ENCODE data around the gene RBM43. TPM values are rescaled to one million over a fixed set of nuclear protein-coding genes. Genes with fewer than 3 reads are reported as not detected.
"Not testable (repeated sequence)": the region's sequence is repeated elsewhere in the genome, so short reads cannot be mapped to it uniquely, and the experiment has no call there.

Gene RBM43
- total and polyA plus RNA-seq, 4 donors, result 1.6 to 4.9 (median 2.7) TPM

DNA sequence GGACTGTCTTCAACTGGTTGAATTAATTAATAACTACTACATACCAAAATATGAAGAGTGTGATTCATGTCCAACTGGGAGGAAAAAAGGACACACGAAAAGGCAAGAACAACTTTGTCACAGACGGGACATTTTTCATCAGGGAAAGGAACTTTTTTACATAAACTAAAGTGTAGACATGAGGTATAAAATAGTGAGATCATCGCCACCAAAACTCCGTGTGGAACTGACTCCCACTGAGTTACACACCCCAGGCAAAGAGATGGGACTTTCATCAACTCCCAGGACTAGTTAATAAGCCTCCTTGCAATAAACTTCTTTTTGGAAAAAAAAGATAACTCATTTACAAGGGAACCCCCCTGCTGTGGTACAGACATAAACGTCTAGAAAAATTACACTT, 40.7 kb upstream of the RBM43 start:
- H3K9me3 ChIP-seq (ENCODE audit: control insufficient read depth in 4 of 4, low read length in 3 of 4), result no peaks in the 10 kb centered on the region
- H3K4me3 ChIP-seq (ENCODE audit: low read depth in 1 of 3, low read length in 3 of 3), result no peak overlapping the region
- no peaks in the 10 kb centered on the region for H3K27me3 ChIP-seq (ENCODE audit: control insufficient read depth in 4 of 4, insufficient read depth in 4 of 4, low read length in 3 of 4)
- no peaks in the 10 kb centered on the region for H3K4me1 ChIP-seq (ENCODE audit: control insufficient read depth in 4 of 4, insufficient read depth in 4 of 4, low read length in 3 of 4)
- TF ChIP-seq EGR1 (IDR thresholded peaks at IDR 0.05; ENCODE audit: low read depth in 2 of 2) (no peak), FOXA2 (IDR thresholded peaks at IDR 0.05) (no peak), FOXA1 (IDR thresholded peaks at IDR 0.05) (no peak), GABPA (IDR thresholded peaks at IDR 0.05 in 1 of 2, conservative IDR thresholded peaks at IDR 0.05 in 1 of 2) (no peak), YY1 (IDR thresholded peaks at IDR 0.05) (no peak), NR2F2 (IDR thresholded peaks at IDR 0.05) (no peak), RAD21 (IDR thresholded peaks at IDR 0.05) (no peak)
- TF ChIP-seq, protein P1, sequence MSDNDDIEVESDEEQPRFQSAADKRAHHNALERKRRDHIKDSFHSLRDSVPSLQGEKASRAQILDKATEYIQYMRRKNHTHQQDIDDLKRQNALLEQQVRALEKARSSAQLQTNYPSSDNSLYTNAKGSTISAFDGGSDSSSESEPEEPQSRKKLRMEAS (IDR thresholded peaks at IDR 0.05), result no peak
- TF ChIP-seq, protein P2, sequence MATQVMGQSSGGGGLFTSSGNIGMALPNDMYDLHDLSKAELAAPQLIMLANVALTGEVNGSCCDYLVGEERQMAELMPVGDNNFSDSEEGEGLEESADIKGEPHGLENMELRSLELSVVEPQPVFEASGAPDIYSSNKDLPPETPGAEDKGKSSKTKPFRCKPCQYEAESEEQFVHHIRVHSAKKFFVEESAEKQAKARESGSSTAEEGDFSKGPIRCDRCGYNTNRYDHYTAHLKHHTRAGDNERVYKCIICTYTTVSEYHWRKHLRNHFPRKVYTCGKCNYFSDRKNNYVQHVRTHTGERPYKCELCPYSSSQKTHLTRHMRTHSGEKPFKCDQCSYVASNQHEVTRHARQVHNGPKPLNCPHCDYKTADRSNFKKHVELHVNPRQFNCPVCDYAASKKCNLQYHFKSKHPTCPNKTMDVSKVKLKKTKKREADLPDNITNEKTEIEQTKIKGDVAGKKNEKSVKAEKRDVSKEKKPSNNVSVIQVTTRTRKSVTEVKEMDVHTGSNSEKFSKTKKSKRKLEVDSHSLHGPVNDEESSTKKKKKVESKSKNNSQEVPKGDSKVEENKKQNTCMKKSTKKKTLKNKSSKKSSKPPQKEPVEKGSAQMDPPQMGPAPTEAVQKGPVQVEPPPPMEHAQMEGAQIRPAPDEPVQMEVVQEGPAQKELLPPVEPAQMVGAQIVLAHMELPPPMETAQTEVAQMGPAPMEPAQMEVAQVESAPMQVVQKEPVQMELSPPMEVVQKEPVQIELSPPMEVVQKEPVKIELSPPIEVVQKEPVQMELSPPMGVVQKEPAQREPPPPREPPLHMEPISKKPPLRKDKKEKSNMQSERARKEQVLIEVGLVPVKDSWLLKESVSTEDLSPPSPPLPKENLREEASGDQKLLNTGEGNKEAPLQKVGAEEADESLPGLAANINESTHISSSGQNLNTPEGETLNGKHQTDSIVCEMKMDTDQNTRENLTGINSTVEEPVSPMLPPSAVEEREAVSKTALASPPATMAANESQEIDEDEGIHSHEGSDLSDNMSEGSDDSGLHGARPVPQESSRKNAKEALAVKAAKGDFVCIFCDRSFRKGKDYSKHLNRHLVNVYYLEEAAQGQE (IDR thresholded peaks at IDR 0.05), result no peak
- no peak overlapping the region for H3K27ac ChIP-seq (ENCODE audit: low read depth in 1 of 2, low read length in 2 of 2)
- H3K9ac ChIP-seq (ENCODE audit: low read depth in 1 of 2, low read length in 2 of 2), result no peak overlapping the region
- WGBS, result 77% methylated on average over 5 of the region's 5 CpGs
- no peaks in the 10 kb centered on the region for H3K36me3 ChIP-seq (ENCODE audit: control insufficient read depth in 4 of 4, insufficient read depth in 3 of 4, low read depth in 1 of 4, low read length in 3 of 4)
- DNase-seq (ENCODE audit: low spot score), result no peak

DNA sequence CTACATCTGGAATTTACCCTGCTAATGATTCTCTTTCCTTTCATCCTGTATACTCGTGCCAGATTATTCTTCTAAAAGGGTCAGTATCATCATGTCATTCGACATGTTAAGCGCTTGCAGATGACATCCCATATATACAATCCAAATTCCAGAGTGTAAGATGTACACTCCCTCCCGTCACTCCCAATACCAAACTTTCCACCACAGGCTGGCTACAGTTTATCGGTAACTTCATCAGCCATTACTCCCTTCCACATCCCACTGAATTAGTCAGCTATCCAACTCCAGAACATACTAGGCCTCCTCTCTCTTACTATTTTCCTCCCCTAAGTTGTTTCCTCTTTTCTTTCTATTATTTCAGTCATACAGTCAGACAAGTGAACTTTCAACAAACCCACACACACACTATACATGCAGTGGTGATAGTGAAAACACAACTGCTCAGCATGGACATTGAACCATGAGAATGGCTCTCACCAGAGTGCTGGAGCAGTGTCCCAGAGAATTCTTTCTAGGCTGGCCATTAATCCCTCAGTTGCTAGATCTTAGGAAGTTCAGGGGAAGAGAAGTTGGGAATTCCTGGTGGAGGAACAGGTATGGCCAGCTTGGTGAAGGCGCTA, 38.4 kb upstream of the RBM43 start:
- Histone ChIP-seq H3K9me3 (ENCODE audit: control insufficient read depth in 4 of 4, low read length in 3 of 4) (no peaks in the 10 kb centered on the region), H3K4me1 (ENCODE audit: control insufficient read depth in 4 of 4, insufficient read depth in 4 of 4, low read length in 3 of 4) (no peaks in the 10 kb centered on the region), H3K4me3 (ENCODE audit: low read depth in 1 of 3, low read length in 3 of 3) (no peak overlapping the region), H3K27ac (ENCODE audit: low read depth in 1 of 2, low read length in 2 of 2) (no peak overlapping the region), H3K36me3 (ENCODE audit: control insufficient read depth in 4 of 4, insufficient read depth in 3 of 4, low read depth in 1 of 4, low read length in 3 of 4) (no peaks in the 10 kb centered on the region), H3K27me3 (ENCODE audit: control insufficient read depth in 4 of 4, insufficient read depth in 4 of 4, low read length in 3 of 4) (no peaks in the 10 kb centered on the region), H3K9ac (ENCODE audit: low read depth in 1 of 2, low read length in 2 of 2) (no peak overlapping the region)
- no peak for TF ChIP-seq EGR1 (IDR thresholded peaks at IDR 0.05; ENCODE audit: low read depth in 2 of 2)
- TF ChIP-seq FOXA1 (IDR thresholded peaks at IDR 0.05), result no peak
- TF ChIP-seq, protein P3, sequence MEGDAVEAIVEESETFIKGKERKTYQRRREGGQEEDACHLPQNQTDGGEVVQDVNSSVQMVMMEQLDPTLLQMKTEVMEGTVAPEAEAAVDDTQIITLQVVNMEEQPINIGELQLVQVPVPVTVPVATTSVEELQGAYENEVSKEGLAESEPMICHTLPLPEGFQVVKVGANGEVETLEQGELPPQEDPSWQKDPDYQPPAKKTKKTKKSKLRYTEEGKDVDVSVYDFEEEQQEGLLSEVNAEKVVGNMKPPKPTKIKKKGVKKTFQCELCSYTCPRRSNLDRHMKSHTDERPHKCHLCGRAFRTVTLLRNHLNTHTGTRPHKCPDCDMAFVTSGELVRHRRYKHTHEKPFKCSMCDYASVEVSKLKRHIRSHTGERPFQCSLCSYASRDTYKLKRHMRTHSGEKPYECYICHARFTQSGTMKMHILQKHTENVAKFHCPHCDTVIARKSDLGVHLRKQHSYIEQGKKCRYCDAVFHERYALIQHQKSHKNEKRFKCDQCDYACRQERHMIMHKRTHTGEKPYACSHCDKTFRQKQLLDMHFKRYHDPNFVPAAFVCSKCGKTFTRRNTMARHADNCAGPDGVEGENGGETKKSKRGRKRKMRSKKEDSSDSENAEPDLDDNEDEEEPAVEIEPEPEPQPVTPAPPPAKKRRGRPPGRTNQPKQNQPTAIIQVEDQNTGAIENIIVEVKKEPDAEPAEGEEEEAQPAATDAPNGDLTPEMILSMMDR (IDR thresholded peaks at IDR 0.05; ENCODE audit: low read depth, low read length, missing input control), result no peak
- no peak for TF ChIP-seq JUND (IDR thresholded peaks at IDR 0.05)
- DNase-seq (ENCODE audit: low spot score), result no peak
- WGBS, result 92% methylated on average over 6 of the region's 6 CpGs

DNA sequence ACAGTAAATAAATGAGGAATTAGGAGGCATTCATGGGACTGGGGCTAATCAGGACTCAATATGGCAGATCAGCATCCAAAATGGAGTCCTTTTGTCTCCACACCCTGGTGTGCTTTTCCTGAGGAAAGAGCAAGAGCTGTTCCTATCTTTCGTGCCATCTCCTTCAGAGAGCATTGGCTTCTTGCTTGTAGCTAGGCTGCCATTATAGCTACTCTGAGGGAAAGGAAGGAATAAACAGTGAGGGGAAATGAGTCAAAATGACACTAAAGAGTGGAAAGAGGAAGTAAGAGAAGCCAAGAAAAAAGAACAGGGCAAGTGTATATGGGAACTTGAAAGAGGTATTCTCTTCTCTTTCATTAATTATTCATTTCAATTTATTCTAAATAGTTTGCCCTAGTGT, 36.2 kb upstream of the RBM43 start:
- TF ChIP-seq, protein P4, sequence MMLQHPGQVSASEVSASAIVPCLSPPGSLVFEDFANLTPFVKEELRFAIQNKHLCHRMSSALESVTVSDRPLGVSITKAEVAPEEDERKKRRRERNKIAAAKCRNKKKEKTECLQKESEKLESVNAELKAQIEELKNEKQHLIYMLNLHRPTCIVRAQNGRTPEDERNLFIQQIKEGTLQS (IDR thresholded peaks at IDR 0.05), result no peak
- peak; percentile 11 for TF ChIP-seq YY1 (IDR thresholded peaks at IDR 0.05)

DNA sequence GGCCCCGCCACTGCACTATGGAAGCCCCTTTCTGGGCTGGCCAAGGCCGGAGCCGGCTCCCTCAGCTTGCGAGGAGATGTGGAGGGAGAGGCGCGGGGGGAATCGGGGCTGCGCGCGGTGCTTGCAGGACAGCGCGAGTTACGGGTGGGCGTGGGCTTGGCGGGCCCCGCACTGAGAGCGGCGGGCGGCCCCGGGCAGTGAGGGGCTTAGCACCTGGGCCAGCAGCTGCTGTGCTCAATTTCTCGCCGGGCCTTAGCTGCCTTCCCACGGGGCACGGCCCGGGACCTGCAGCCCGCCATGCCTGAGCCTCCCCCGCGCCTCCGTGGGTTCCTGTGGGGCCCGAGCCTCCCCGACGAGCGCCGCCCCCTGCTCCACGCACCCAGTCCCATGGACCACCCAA, 34.3 kb upstream of the RBM43 start:
- not testable (repeated sequence) for H3K4me3 ChIP-seq (ENCODE audit: low read depth in 1 of 3, low read length in 3 of 3); H3K9ac ChIP-seq (ENCODE audit: low read depth in 1 of 2, low read length in 2 of 2); H3K9me3 ChIP-seq (ENCODE audit: control insufficient read depth in 4 of 4, low read length in 3 of 4); H3K36me3 ChIP-seq (ENCODE audit: control insufficient read depth in 4 of 4, insufficient read depth in 3 of 4, low read depth in 1 of 4, low read length in 3 of 4); DNase-seq (ENCODE audit: low spot score); H3K27me3 ChIP-seq (ENCODE audit: control insufficient read depth in 4 of 4, insufficient read depth in 4 of 4, low read length in 3 of 4); H3K27ac ChIP-seq (ENCODE audit: low read depth in 1 of 2, low read length in 2 of 2); H3K4me1 ChIP-seq (ENCODE audit: control insufficient read depth in 4 of 4, insufficient read depth in 4 of 4, low read length in 3 of 4)
- WGBS, result 93% methylated on average over 35 of the region's 35 CpGs

More for the DNA sequence above, 36.2 kb upstream of the RBM43 start:
- no peaks in the 10 kb centered on the region for H3K4me1 ChIP-seq (ENCODE audit: control insufficient read depth in 4 of 4, insufficient read depth in 4 of 4, low read length in 3 of 4)
- H3K9me3 ChIP-seq (ENCODE audit: control insufficient read depth in 4 of 4, low read length in 3 of 4), result no peaks in the 10 kb centered on the region
- peak overlapping the region in 1 of 2 donors; percentile 46 for H3K27ac ChIP-seq (ENCODE audit: low read depth in 1 of 2, low read length in 2 of 2)
- no peak overlapping the region for H3K9ac ChIP-seq (ENCODE audit: low read depth in 1 of 2, low read length in 2 of 2)
- WGBS, result 40% methylated on average over 1 of the region's 1 CpG
- no peaks in the 10 kb centered on the region for H3K27me3 ChIP-seq (ENCODE audit: control insufficient read depth in 4 of 4, insufficient read depth in 4 of 4, low read length in 3 of 4)
- H3K36me3 ChIP-seq (ENCODE audit: control insufficient read depth in 4 of 4, insufficient read depth in 3 of 4, low read depth in 1 of 4, low read length in 3 of 4), result no peaks in the 10 kb centered on the region
- no peak overlapping the region for H3K4me3 ChIP-seq (ENCODE audit: low read depth in 1 of 3, low read length in 3 of 3)
- DNase-seq (ENCODE audit: low spot score), result no peak

Data from liver (tissue), 9 donors.